ENCODE results near the gene STAG1. TPM values are rescaled to one million over a fixed set of nuclear protein-coding genes. Genes with fewer than 3 reads are reported as not detected.
"Not testable (repeated sequence)": the region's sequence is repeated elsewhere in the genome, so short reads cannot be mapped to it uniquely, and the experiment has no call there.

STAG1 gene
- total RNA-seq, 1 donor: 40.0 TPM

DNA sequence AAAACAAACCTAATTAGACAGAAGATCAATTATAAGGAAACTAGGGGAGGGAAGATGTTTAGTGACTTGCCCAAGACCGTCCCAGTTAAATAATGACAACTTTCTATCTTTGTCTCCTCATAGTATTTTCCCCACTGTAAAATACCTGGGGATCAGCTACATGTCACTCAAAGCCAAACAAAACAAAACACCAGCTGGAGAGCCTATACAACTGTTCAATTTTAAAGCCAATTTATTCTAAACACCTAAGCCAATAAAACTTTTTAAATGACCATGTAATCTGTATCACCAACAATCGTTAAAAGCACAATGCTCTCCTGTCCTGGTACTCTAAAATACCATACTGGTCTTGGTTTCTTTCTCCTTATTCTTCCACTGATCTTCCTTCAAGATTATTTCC lies 168.4 kb downstream of the STAG1 start:
- Histone ChIP-seq H3K4me3 (ENCODE audit: low read length) (no peak overlapping the region), H3K9me3 (ENCODE audit: low read depth, low read length) (no peaks in the 10 kb centered on the region), H3K4me1 (ENCODE audit: insufficient read depth, low read length) (no peaks in the 10 kb centered on the region), H3K27me3 (ENCODE audit: insufficient read depth, low read length) (no peaks in the 10 kb centered on the region)

DNA sequence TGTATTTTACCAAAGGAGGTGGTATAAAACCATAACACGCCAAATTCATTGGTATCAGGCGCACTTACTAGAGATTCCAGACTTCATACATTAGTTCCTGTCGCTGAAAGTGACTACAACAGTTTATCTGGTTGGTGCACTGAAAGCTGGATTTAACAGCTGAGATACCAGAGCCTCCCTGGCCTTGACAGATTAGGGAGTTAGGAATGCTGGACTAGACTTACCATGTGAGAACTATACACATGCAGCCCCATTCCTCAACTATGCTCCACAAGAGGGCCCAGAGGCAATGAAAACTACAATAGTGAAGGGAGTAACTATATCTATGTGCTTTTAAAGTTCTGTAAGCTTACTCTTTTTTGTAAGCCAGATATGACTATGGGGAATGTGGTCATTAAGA lies 174.4 kb downstream of the STAG1 start:
- Histone ChIP-seq H3K27me3 (ENCODE audit: insufficient read depth, low read length) (no peaks in the 10 kb centered on the region), H3K4me3 (ENCODE audit: low read length) (no peak overlapping the region), H3K9me3 (ENCODE audit: low read depth, low read length) (no peaks in the 10 kb centered on the region), H3K4me1 (ENCODE audit: insufficient read depth, low read length) (no peaks in the 10 kb centered on the region)

- Histone ChIP-seq H3K4me1 (ENCODE audit: insufficient read depth, low read length) (no peaks in the 10 kb centered on the region), H3K27me3 (ENCODE audit: insufficient read depth, low read length) (no peaks in the 10 kb centered on the region), H3K9me3 (ENCODE audit: low read depth, low read length) (no peaks in the 10 kb centered on the region), H3K4me3 (ENCODE audit: low read length) (no peak overlapping the region)
Observed at GRCh38 chr3:136576279-136577009, 175.7 kb downstream of the STAG1 start.

DNA sequence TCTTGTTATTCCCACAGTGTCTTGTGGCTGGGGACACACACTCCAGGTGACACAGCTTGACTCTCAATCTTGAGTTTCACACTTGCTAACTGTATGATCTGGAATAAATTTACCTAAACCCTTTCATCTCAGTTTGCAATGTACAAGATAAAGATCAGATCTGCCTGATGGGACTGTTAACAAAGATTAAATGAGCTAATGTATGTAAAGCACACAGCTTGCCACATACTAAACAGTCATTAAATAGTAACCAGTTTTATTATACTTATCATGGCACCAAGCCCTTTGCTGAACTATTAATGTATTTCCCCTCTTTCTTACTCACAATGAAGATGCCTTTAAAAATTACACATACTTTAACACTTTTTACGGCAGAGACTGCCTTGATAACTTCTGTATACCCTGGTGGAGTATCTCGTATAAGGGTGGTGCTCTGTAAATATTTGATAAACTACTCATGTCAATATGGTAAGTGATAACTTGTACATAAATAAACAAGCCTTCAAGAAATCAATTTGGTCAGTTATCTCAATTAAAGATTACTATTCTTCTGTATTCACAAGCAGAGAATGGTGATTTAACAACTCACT lies 184.5 kb downstream of the STAG1 start:
- no peak overlapping the region for H3K4me3 ChIP-seq (ENCODE audit: low read length)
- H3K27me3 ChIP-seq (ENCODE audit: insufficient read depth, low read length): no peaks in the 10 kb centered on the region
- no peaks in the 10 kb centered on the region for H3K4me1 ChIP-seq (ENCODE audit: insufficient read depth, low read length)
- no peaks in the 10 kb centered on the region for H3K9me3 ChIP-seq (ENCODE audit: low read depth, low read length)

- H3K4me3 ChIP-seq (ENCODE audit: low read length); H3K9me3 ChIP-seq (ENCODE audit: low read depth, low read length); H3K4me1 ChIP-seq (ENCODE audit: insufficient read depth, low read length); H3K27me3 ChIP-seq (ENCODE audit: insufficient read depth, low read length): not testable (repeated sequence)
Observed at GRCh38 chr3:136564962-136565361, 187.2 kb downstream of the STAG1 start.

DNA sequence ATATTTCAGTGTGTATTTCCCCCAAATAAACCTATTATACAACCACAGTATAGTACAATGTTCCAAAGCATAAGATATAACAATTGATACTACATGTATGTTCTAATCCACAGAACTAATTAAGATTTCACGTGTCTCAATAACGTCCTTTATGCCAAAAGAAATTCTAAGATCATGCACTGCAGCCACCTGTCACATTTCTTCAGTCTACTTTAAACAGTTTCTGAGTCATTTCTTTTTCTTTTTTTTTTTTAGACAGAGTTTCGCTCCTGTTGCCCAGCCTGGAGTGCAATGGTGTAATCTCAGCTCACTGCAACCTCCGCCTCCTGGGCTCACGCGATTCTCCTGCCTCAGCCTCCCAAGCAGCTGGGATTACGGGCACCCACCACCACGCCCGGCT lies 190.2 kb downstream of the STAG1 start:
- Histone ChIP-seq H3K4me3 (ENCODE audit: low read length) (no peak overlapping the region), H3K27me3 (ENCODE audit: insufficient read depth, low read length) (no peaks in the 10 kb centered on the region), H3K9me3 (ENCODE audit: low read depth, low read length) (no peaks in the 10 kb centered on the region), H3K4me1 (ENCODE audit: insufficient read depth, low read length) (no peaks in the 10 kb centered on the region)

DNA sequence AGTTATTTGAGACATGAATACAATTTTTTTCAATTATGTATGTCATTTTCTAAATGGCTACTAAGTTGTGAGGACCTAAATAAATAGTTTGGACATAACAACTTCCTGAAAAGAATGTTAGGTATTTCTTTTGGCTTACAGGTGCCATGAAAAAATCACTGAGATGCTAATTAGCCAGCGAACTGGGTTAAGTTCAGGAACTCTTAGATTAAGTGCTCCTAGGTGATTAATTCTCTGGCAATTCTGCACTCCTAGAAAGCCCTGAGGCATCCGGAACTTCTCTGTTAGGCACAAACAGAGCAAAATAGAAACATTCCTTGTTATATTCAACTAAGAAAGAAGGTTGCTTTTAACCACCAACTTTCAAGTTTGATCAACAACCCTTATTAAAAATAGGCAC lies 192.3 kb downstream of the STAG1 start:
- no peak overlapping the region for H3K4me3 ChIP-seq (ENCODE audit: low read length)
- H3K4me1 ChIP-seq (ENCODE audit: insufficient read depth, low read length): no peaks in the 10 kb centered on the region
- H3K9me3 ChIP-seq (ENCODE audit: low read depth, low read length): no peaks in the 10 kb centered on the region
- H3K27me3 ChIP-seq (ENCODE audit: insufficient read depth, low read length): no peaks in the 10 kb centered on the region

DNA sequence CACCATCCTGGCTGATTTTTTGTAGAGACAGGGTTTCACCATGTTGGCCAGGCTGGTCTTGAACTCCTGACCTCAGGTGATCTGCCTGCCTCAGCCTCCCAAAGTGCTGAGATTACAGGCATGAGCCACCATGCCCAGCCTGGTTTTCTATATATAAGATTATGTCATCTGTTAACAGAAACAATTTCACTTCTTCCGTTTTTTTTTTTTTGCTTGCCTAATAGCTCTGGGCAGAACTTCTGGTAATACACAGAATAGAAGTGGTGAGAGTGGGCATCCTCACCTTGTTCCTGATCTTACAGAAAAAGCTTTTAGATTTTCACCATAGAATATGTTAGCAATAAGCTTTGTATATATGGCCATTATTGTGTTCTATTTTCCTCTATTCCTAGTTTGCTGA lies 202.7 kb downstream of the STAG1 start:
- H3K9me3 ChIP-seq (ENCODE audit: low read depth, low read length); H3K27me3 ChIP-seq (ENCODE audit: insufficient read depth, low read length); H3K4me3 ChIP-seq (ENCODE audit: low read length); H3K4me1 ChIP-seq (ENCODE audit: insufficient read depth, low read length): not testable (repeated sequence)

- H3K9me3 ChIP-seq (ENCODE audit: low read depth, low read length): no peaks in the 10 kb centered on the region
- H3K4me3 ChIP-seq (ENCODE audit: low read length): no peak overlapping the region
- no peaks in the 10 kb centered on the region for H3K27me3 ChIP-seq (ENCODE audit: insufficient read depth, low read length)
- peaks cover 9% of the 10 kb centered on the region for H3K4me1 ChIP-seq (ENCODE audit: insufficient read depth, low read length)
Observed at GRCh38 chr3:136547293-136547692, 204.9 kb downstream of the STAG1 start.

- Histone ChIP-seq H3K4me1 (ENCODE audit: insufficient read depth, low read length) (peaks cover 9% of the 10 kb centered on the region), H3K9me3 (ENCODE audit: low read depth, low read length) (no peaks in the 10 kb centered on the region), H3K27me3 (ENCODE audit: insufficient read depth, low read length) (no peaks in the 10 kb centered on the region), H3K4me3 (ENCODE audit: low read length) (no peak overlapping the region)
Observed at GRCh38 chr3:136546720-136547119, 205.5 kb downstream of the STAG1 start.

DNA sequence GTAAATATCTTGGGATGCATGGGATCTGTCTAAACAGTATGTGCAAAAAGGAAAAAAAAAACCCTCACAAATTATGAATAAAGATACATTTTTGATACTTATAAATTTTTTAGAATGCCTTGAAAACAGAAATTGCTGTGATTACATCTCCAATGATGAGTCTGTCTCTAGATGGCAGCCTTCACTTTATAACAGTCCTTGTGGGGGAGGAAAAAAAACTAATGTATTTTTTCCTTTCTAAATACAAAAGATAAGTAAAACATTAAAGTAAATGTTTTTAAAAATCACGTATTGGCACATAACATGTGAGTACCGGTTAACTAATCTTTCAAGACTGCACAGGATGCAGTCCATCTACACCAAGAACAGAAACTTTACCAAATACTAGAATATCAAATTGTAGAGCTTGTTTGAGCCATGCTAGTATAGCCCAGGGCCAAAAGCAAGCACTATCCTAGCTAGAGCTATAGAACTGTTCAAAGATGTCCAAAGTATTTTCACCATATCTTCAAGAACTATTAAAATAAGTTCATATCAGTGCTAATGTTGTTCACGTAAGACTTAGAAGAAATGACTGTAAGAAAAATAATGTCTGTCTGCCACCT lies 206.4 kb downstream of the STAG1 start:
- no peak overlapping the region for H3K4me3 ChIP-seq (ENCODE audit: low read length)
- peaks cover 9% of the 10 kb centered on the region for H3K4me1 ChIP-seq (ENCODE audit: insufficient read depth, low read length)
- no peaks in the 10 kb centered on the region for H3K9me3 ChIP-seq (ENCODE audit: low read depth, low read length)
- no peaks in the 10 kb centered on the region for H3K27me3 ChIP-seq (ENCODE audit: insufficient read depth, low read length)

DNA sequence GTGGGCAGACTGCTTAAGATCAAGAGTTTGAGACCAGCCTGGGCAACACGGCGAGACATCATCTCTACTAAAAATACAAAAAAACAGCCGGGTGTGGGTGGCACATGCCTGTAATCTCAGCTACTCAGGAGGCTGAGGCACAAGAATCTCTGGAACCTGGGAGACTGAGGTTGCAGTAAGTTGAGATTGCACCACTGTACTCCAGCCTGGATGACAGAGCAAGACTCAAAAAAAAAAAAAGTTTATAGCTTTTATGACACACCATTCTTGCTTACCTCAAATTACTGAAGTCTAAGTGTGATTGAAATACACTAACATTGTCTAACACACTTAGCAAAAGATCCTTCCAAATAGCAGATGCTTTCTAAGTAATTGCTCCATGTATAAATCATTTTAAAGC lies 207.6 kb downstream of the STAG1 start:
- Histone ChIP-seq H3K27me3 (ENCODE audit: insufficient read depth, low read length) (no peaks in the 10 kb centered on the region), H3K4me1 (ENCODE audit: insufficient read depth, low read length) (peaks cover 9% of the 10 kb centered on the region), H3K9me3 (ENCODE audit: low read depth, low read length) (no peaks in the 10 kb centered on the region), H3K4me3 (ENCODE audit: low read length) (no peak overlapping the region)

DNA sequence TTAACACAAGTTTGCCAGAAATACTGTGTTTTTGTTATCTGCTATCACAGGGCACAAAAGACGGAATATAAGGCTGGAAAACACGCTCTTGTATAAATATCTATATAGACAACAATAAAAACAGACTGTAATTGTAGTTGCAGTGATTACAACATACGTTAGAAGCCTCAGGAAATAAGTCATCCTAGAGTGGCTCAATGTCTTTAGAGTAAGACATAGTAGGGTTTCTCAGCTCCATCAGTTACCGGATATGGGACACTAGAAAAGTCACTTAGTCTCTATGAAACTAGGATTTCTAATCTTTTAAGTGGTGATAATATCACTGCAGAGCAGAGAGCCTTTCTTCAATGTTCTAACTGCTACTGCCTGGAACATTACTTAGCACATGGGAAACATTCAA lies 208.8 kb downstream of the STAG1 start:
- Histone ChIP-seq H3K27me3 (ENCODE audit: insufficient read depth, low read length) (no peaks in the 10 kb centered on the region), H3K4me1 (ENCODE audit: insufficient read depth, low read length) (peaks cover 9% of the 10 kb centered on the region), H3K4me3 (ENCODE audit: low read length) (no peak overlapping the region), H3K9me3 (ENCODE audit: low read depth, low read length) (no peaks in the 10 kb centered on the region)

DNA sequence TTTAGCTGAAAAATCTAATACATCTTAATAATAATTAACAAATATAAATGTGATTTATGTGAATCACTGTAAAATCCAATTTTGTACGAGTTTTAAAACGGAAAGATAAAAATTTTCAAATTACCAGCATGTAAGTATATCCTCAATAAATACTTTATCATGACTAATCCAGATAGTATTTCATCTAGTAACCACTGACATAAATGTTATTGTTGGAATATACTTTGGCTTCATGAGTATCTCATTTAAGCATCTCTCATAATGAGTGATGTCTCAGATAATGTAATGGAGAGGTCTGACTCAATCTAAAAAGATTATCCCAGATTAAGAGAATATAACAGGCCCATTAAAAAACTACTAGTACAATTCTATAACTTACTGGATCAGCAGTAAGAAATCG lies 216.3 kb downstream of the STAG1 start:
- H3K9me3 ChIP-seq (ENCODE audit: low read depth, low read length): peaks cover 21% of the 10 kb centered on the region
- H3K4me1 ChIP-seq (ENCODE audit: insufficient read depth, low read length): no peaks in the 10 kb centered on the region
- no peaks in the 10 kb centered on the region for H3K27me3 ChIP-seq (ENCODE audit: insufficient read depth, low read length)
- no peak overlapping the region for H3K4me3 ChIP-seq (ENCODE audit: low read length)

DNA sequence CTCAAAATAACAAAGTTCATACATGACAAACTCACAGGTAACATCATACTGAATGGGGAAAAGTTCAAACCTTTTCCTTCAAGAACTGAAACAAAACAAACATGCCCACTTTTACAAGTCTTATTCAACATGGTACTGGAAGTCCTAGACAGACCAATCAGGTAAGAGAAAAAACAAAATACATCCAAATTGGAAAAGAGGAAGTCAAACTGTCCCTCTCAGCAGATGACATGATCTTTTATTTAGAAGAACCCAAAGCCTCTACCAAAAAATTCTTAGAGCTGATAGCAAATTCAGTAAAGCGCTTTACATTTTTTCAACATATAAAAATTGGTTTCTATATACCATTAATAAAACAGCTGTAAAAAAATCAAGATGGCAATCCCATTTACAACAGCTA lies 219.4 kb downstream of the STAG1 start:
- Histone ChIP-seq H3K4me3 (ENCODE audit: low read length) (no peak overlapping the region), H3K9me3 (ENCODE audit: low read depth, low read length) (peaks cover 21% of the 10 kb centered on the region), H3K27me3 (ENCODE audit: insufficient read depth, low read length) (no peaks in the 10 kb centered on the region), H3K4me1 (ENCODE audit: insufficient read depth, low read length) (no peaks in the 10 kb centered on the region)

DNA sequence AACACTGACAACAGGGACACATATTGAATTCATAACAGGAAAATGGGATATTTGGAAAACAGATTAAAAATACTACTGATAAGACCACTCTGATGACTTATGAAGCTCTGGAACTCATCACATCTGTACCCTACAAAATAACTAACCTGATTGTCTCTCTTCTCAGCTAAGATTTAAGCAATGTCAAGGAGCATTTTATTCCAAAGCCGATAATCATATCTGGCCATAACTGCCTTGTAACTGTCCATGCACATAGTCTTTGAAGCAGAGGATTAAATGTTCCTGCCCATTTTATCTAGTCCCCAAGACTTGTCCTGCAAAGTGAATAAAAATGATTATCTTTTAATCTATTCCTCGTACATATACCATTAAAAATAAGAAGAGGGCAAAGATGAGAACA lies 234.1 kb downstream of the STAG1 start:
- H3K4me1 ChIP-seq (ENCODE audit: insufficient read depth, low read length): no peaks in the 10 kb centered on the region
- H3K4me3 ChIP-seq (ENCODE audit: low read length): no peak overlapping the region
- H3K27me3 ChIP-seq (ENCODE audit: insufficient read depth, low read length): no peaks in the 10 kb centered on the region
- no peaks in the 10 kb centered on the region for H3K9me3 ChIP-seq (ENCODE audit: low read depth, low read length)
